AG09309 (cell line): ENCODE results near the gene IL5RA.

Source experiments
- DNase-seq: peaks from one replicate; pipeline ENCODE4 v3.0.0-alpha.2; 2010; ENCODE audit warnings: low read depth
- H3K4me3 ChIP-seq: 2 replicates; pipeline ENCODE4 v1.5.1; 2011; ENCODE audit warnings: mild to moderate bottlenecking, low read depth, low read length, moderate library complexity; ENCODE audit not compliant: control insufficient read depth
- CTCF ChIP-seq: IDR thresholded peaks from 2 replicates; pipeline ENCODE4 v1.5.1; 2011; ENCODE audit warnings: mild to moderate bottlenecking, low read depth, low read length, inconsistent platforms; ENCODE audit not compliant: insufficient read depth, control insufficient read depth; ENCODE audit errors: missing control alignments

IL5RA gene

GRCh38 chr3:3101660-3102458, 8.3 kb downstream of the IL5RA start:
- no peak overlapping the region for H3K4me3 ChIP-seq
- no peak for DNase-seq
- no peak for TF ChIP-seq CTCF

GRCh38 chr3:3097958-3098357, 12.2 kb downstream of the IL5RA start:
- TF ChIP-seq CTCF, result no peak
- DNase-seq, result no peak

GRCh38 chr3:3089017-3089416, 21.2 kb downstream of the IL5RA start:
- no peak overlapping the region for H3K4me3 ChIP-seq
- DNase-seq, result no peak
- TF ChIP-seq CTCF, result no peak

More at GRCh38 chr3:3097958-3098357, 12.2 kb downstream of the IL5RA start:
- no peak overlapping the region for H3K4me3 ChIP-seq

GRCh38 chr3:3087716-3088465, 22.3 kb downstream of the IL5RA start:
- no peak for DNase-seq
- TF ChIP-seq CTCF, result no peak
- no peak overlapping the region for H3K4me3 ChIP-seq

GRCh38 chr3:3087279-3087678, 22.9 kb downstream of the IL5RA start:
- H3K4me3 ChIP-seq, result no peak overlapping the region
- no peak for TF ChIP-seq CTCF
- DNase-seq, result no peak

- no peak for DNase-seq
- H3K4me3 ChIP-seq, result no peak overlapping the region
- no peak for TF ChIP-seq CTCF
These were observed 23.9 kb downstream of the IL5RA start for GRCh38 chr3:3086239-3086638.

- no peak for DNase-seq
- H3K4me3 ChIP-seq, result no peak overlapping the region
- no peak for TF ChIP-seq CTCF
These were observed 24.4 kb downstream of the IL5RA start for GRCh38 chr3:3085782-3086181.
